ENCODE results near the gene BCHE.
A peak's percentile ranks its signal among the peaks of the same experiment; 100 is the strongest.

The BCHE gene

DNA sequence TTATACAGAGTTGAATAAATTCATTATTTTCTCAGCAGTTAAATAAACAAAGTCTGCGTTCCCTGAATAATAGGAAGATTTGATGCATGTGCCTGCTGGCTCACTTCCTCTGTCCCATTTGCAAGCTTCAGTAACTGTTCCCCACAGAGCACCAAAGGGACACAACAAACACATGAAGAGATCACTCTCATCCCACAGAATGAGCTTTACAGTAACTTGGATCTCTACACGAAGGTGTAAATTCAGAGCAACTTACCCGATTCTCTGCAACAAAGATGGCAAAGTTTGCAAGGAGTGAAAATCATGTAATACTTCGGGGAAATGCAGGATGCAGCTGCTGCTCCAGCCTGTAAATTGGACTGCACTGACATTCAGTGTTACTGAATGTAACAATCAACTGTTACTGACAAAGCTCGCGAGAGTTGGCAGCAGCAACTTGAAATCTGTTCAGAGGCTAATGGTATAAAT, at the start of gene BCHE:
Gene BCHE (minus strand): TSS at position 366 of the 468 bp plus-strand sequence. CDS start 6,390 bp downstream, outside the sequence.
- peak within 1 kb of the TSS; percentile 28; the same call in 1 of the 2 replicates for H3K27ac ChIP-seq
- peak within 1 kb of the TSS; percentile 71 for H3K4me3 ChIP-seq
- no peaks in the 10 kb centered on the region for H3K36me3 ChIP-seq (ENCODE audit: insufficient read depth, low read length)
- H3K9ac ChIP-seq (ENCODE audit: insufficient read length) = peak within 1 kb of the TSS; percentile 65
- TF ChIP-seq FOXP2 (optimal IDR thresholded peaks at IDR 0.05; ENCODE audit: control extremely low read depth, extremely low read length, insufficient read depth) (no peak), EZH2 (IDR thresholded peaks at IDR 0.05) (no peak), POLR2AphosphoS5 (IDR thresholded peaks at IDR 0.05; ENCODE audit: borderline replicate concordance, low read depth, low read length) (no peak)
- no peak for DNase-seq (ENCODE audit: low read depth, low spot score)
- no peaks in the 10 kb centered on the region for H3K9me3 ChIP-seq (ENCODE audit: low read depth, low read length)

- no peak for DNase-seq (ENCODE audit: low read depth, low spot score)
- no peak overlapping the region for H3K4me3 ChIP-seq
Observed at GRCh38 chr3:165885558-165886270, 48.5 kb upstream of the BCHE start.

DNA sequence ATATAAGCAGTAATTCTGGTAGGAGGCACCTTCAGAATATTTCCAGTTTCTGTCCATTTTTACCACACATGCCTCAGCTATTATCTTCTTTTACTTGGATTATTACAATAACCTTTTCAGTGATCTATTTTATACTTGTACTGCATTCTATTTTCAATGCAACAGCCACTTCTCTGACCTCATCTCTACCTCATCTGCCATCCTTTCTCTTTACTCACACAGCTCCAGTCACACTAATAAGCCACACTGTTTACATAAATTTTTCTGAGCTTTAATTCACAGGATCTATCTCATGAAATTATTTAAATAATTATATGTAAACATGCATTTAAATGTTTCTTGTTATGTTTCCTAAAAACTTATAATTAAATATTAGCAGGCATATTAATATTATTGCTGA, 47.3 kb upstream of the BCHE start:
- no peak overlapping the region for H3K4me3 ChIP-seq
- H3K9ac ChIP-seq (ENCODE audit: insufficient read length) = no peak overlapping the region

More at GRCh38 chr3:165885558-165886270, 48.5 kb upstream of the BCHE start:
- TF ChIP-seq FOXP2 (optimal IDR thresholded peaks at IDR 0.05; ENCODE audit: control extremely low read depth, extremely low read length, insufficient read depth) (no peak), POLR2AphosphoS5 (IDR thresholded peaks at IDR 0.05; ENCODE audit: borderline replicate concordance, low read depth, low read length) (no peak), EZH2 (IDR thresholded peaks at IDR 0.05) (no peak)
- no peaks in the 10 kb centered on the region for H3K9me3 ChIP-seq (ENCODE audit: low read depth, low read length)
- no peaks in the 10 kb centered on the region for H3K36me3 ChIP-seq (ENCODE audit: insufficient read depth, low read length)
- no peak overlapping the region for H3K27ac ChIP-seq
- H3K9ac ChIP-seq (ENCODE audit: insufficient read length) = no peak overlapping the region

DNA sequence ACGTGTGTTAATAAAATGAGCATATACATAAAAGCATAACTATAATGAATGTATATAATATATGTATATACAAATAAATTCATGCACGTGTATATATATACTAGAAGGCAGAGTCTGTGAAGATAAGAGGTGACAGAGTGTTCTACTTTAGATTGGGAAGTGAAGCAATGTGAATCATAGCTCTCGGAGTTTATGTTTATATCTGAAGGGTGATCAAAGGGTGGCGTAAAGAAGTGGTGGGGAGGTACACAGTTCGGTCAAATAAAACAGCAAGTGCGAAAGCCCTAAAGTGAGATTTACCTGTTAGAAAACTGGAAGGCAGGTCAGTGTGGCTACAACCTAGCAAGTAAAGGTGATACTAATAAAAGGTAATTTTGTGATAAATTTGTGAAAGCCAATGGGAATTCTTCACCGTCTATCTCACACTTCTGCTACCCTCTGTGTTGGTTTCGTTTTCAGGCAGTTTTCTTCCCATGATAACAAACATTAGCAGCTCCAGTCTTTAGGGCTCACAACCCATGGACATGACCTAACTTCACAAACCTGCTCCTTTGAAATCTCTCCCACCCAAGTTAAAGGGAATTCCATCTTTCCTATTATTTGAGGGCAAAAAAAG, 46.7 kb upstream of the BCHE start:
- no peaks in the 10 kb centered on the region for H3K36me3 ChIP-seq (ENCODE audit: insufficient read depth, low read length)
- H3K9me3 ChIP-seq (ENCODE audit: low read depth, low read length) = no peaks in the 10 kb centered on the region
- DNase-seq (ENCODE audit: low read depth, low spot score) = no peak
- H3K9ac ChIP-seq (ENCODE audit: insufficient read length) = no peak overlapping the region
- H3K4me3 ChIP-seq = no peak overlapping the region
- TF ChIP-seq EZH2 (IDR thresholded peaks at IDR 0.05) = no peak
- no peak for TF ChIP-seq FOXP2 (optimal IDR thresholded peaks at IDR 0.05; ENCODE audit: control extremely low read depth, extremely low read length, insufficient read depth)
- TF ChIP-seq POLR2AphosphoS5 (IDR thresholded peaks at IDR 0.05; ENCODE audit: borderline replicate concordance, low read depth, low read length) = no peak
- no peak overlapping the region for H3K27ac ChIP-seq

More for the DNA sequence above, 47.3 kb upstream of the BCHE start:
- H3K9me3 ChIP-seq (ENCODE audit: low read depth, low read length) = no peaks in the 10 kb centered on the region
- H3K36me3 ChIP-seq (ENCODE audit: insufficient read depth, low read length) = no peaks in the 10 kb centered on the region
- DNase-seq (ENCODE audit: low read depth, low spot score) = no peak
- H3K27ac ChIP-seq = no peak overlapping the region
- TF ChIP-seq EZH2 (IDR thresholded peaks at IDR 0.05) (no peak), FOXP2 (optimal IDR thresholded peaks at IDR 0.05; ENCODE audit: control extremely low read depth, extremely low read length, insufficient read depth) (no peak), POLR2AphosphoS5 (IDR thresholded peaks at IDR 0.05; ENCODE audit: borderline replicate concordance, low read depth, low read length) (no peak)

- no peak for TF ChIP-seq POLR2AphosphoS5 (IDR thresholded peaks at IDR 0.05; ENCODE audit: borderline replicate concordance, low read depth, low read length)
- DNase-seq (ENCODE audit: low read depth, low spot score) = no peak
Observed at GRCh38 chr3:165883117-165883516, 45.9 kb upstream of the BCHE start.

DNA sequence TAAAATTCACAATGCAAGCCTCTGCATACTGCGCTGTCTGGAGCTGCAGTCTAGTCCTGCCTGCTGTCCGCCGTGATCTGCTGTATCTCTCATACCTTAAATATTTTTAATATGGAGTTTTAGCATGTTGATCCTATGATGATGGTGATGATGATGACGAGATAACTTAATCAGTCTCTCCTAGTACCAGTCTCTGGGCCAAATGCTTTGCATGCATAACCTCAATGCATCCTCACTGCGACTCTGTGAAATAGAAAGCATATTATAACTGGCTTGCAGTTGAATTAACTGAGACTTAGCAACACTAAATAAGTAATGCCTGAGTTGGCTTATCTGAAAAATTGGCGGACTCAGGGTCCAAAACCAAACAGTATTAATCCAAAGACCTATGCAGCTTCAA, 38.4 kb upstream of the BCHE start:
- TF ChIP-seq POLR2AphosphoS5 (IDR thresholded peaks at IDR 0.05; ENCODE audit: borderline replicate concordance, low read depth, low read length) = no peak
- no peaks in the 10 kb centered on the region for H3K9me3 ChIP-seq (ENCODE audit: low read depth, low read length)

More at GRCh38 chr3:165883117-165883516, 45.9 kb upstream of the BCHE start:
- no peaks in the 10 kb centered on the region for H3K36me3 ChIP-seq (ENCODE audit: insufficient read depth, low read length)
- no peak overlapping the region for H3K4me3 ChIP-seq
- no peak overlapping the region for H3K9ac ChIP-seq (ENCODE audit: insufficient read length)
- no peak overlapping the region for H3K27ac ChIP-seq
- H3K9me3 ChIP-seq (ENCODE audit: low read depth, low read length) = no peaks in the 10 kb centered on the region

DNA sequence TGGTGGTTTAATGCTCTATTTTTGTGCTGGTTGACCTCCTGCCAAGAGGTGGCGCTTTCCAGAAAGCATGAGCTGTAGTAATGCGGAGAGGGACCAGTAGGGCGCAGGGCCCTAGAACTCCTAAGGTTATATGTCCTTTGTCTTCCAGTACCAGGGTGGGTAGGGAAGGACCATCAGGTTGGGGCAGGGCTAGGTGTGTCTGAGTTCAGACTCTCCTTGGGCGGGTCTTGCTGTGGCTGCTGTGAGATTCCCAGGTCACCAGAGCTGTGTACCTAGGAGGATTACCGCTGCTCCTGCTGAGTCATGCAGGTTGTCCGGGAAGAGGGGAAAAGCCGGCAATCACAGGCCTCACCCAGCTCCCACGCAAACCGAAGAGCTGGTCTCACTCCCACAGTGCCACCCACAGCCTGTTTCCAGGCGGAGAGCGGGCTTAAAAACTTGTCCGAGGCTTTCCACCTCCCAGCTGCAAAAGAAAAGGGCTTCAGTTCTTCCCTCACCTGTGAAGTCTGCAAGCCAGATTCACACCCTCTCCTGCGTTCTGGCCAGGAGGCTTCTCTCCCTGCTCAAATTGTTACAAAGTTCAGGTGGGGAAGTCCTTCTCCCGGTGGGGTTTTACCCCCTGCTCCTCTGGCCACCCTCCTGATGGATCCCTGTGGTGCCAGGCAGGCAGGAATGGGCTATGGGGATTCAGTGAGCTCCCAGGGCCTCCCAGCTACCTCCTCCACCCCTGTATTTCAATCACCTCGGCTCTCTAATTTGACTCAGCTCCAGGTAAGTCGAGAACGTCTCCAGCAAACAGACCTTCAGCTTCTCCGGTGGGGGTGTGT, 37.7 kb upstream of the BCHE start:
- H3K9me3 ChIP-seq (ENCODE audit: low read depth, low read length) = no peaks in the 10 kb centered on the region
- no peaks in the 10 kb centered on the region for H3K36me3 ChIP-seq (ENCODE audit: insufficient read depth, low read length)
- TF ChIP-seq EZH2 (IDR thresholded peaks at IDR 0.05) (no peak), FOXP2 (optimal IDR thresholded peaks at IDR 0.05; ENCODE audit: control extremely low read depth, extremely low read length, insufficient read depth) (no peak), POLR2AphosphoS5 (IDR thresholded peaks at IDR 0.05; ENCODE audit: borderline replicate concordance, low read depth, low read length) (no peak)
- DNase-seq (ENCODE audit: low read depth, low spot score) = no peak
- H3K27ac ChIP-seq = no peak overlapping the region
- no peak overlapping the region for H3K9ac ChIP-seq (ENCODE audit: insufficient read length)
- no peak overlapping the region for H3K4me3 ChIP-seq

More for the DNA sequence above, 38.4 kb upstream of the BCHE start:
- no peak for DNase-seq (ENCODE audit: low read depth, low spot score)
- Histone ChIP-seq H3K27ac (no peak overlapping the region), H3K4me3 (no peak overlapping the region), H3K9ac (ENCODE audit: insufficient read length) (no peak overlapping the region), H3K36me3 (ENCODE audit: insufficient read depth, low read length) (no peaks in the 10 kb centered on the region)

DNA sequence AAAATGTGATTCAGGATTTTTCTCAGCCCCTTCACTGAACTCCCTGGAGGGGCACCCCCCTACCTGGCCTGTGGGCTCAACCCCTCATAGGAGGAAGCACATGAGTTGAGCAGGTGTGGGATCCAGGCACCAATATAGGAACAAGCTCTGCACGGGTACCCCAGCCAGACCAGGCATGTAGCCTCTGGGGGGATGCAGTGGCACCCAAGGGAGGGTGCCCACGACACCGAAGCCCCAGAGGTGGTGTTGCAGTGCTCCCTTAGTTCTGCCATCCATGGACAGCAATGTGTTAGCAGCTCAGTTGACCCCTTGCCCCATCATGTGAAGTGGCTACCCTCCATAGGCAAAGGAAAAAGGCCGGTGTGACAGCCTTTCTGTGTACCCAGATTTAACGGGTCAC, 30.9 kb upstream of the BCHE start:
- DNase-seq (ENCODE audit: low read depth, low spot score) = no peak

More for the DNA sequence above, 30.9 kb upstream of the BCHE start:
- no peaks in the 10 kb centered on the region for H3K36me3 ChIP-seq (ENCODE audit: insufficient read depth, low read length)
- H3K9ac ChIP-seq (ENCODE audit: insufficient read length) = no peak overlapping the region
- TF ChIP-seq FOXP2 (optimal IDR thresholded peaks at IDR 0.05; ENCODE audit: control extremely low read depth, extremely low read length, insufficient read depth) (no peak), EZH2 (IDR thresholded peaks at IDR 0.05) (no peak), POLR2AphosphoS5 (IDR thresholded peaks at IDR 0.05; ENCODE audit: borderline replicate concordance, low read depth, low read length) (no peak)
- H3K4me3 ChIP-seq = no peak overlapping the region
- no peaks in the 10 kb centered on the region for H3K9me3 ChIP-seq (ENCODE audit: low read depth, low read length)
- no peak overlapping the region for H3K27ac ChIP-seq

All from SK-N-MC (cell line).